GM13976 (cell line): Measurements from ENCODE around the gene LGSN.
"Not testable (repeated sequence)": the region's sequence is repeated elsewhere in the genome, so short reads cannot be mapped to it uniquely, and the experiment has no call there.

ENCODE experiments used
- DNase-seq: peaks from one replicate; pipeline ENCODE4 v3.0.0; 2012; ENCODE audit warnings: low spot score
- in situ Hi-C: fragments of 300-500 bp; cut with MboI; formaldehyde crosslinking; loops from one replicate; pipeline ENCODE4 v1.12.0; 2022; ENCODE audit warnings: low sequenced_read_pairs, mixed read lengths, inconsistent platforms; ENCODE audit not compliant: unreplicated experiment
- TF ChIP-seq, protein P1 (sequence below): IDR thresholded peaks from 2 replicates; pipeline ENCODE4 v1.5.1; 2012; ENCODE audit warnings: borderline replicate concordance, mild to moderate bottlenecking; ENCODE audit not compliant: insufficient read depth; ENCODE audit errors: extremely low read depth, missing control alignments, control extremely low read depth

The LGSN gene

DNA sequence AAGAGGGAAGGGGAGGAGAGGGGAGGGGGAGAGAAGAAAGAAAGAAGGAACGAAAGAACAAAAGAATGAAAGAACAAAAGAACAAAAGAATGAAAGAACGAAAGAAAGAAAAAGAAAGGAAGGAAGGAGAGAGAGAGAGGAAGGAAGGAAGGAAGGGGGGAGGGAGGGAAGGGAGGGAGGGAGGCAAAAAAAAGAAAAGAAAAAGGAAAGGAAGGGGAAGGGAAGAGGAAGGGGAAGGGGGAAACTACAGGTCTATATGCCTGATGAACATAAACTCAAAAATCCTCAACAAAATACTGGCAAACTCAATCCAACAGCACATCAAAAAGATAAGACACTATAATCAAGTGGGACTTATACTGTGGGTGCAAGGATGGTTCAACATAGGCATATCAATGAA is 13.7 kb upstream of the LGSN start:
- TF ChIP-seq, protein P1, sequence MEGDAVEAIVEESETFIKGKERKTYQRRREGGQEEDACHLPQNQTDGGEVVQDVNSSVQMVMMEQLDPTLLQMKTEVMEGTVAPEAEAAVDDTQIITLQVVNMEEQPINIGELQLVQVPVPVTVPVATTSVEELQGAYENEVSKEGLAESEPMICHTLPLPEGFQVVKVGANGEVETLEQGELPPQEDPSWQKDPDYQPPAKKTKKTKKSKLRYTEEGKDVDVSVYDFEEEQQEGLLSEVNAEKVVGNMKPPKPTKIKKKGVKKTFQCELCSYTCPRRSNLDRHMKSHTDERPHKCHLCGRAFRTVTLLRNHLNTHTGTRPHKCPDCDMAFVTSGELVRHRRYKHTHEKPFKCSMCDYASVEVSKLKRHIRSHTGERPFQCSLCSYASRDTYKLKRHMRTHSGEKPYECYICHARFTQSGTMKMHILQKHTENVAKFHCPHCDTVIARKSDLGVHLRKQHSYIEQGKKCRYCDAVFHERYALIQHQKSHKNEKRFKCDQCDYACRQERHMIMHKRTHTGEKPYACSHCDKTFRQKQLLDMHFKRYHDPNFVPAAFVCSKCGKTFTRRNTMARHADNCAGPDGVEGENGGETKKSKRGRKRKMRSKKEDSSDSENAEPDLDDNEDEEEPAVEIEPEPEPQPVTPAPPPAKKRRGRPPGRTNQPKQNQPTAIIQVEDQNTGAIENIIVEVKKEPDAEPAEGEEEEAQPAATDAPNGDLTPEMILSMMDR, result no peak
- in situ Hi-C loops, result no loop called here

DNA sequence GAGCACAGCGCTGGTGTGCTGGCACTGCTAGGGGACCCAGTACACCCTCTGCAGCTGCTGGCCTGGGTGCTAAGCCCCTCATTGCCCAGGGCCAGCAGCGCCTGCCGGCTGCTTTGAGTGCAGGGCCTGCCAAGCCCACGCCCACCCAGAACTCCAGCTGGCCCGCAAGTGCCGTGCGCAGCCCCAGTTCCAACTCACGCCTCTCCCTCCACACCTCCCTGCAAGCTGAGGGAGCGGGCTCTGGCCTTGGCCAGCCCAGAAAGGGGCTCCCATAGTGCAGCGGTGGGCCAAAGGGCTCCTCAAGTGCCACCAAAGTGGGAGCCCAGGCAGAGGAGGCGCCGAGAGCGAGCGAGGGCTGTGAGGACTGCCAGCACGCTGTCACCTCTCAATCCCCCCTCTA is 6.8 kb upstream of the LGSN start:
- in situ Hi-C loops, DNase-seq: not testable (repeated sequence)

More for the DNA sequence above, 13.7 kb upstream of the LGSN start:
- no peak for DNase-seq

DNA sequence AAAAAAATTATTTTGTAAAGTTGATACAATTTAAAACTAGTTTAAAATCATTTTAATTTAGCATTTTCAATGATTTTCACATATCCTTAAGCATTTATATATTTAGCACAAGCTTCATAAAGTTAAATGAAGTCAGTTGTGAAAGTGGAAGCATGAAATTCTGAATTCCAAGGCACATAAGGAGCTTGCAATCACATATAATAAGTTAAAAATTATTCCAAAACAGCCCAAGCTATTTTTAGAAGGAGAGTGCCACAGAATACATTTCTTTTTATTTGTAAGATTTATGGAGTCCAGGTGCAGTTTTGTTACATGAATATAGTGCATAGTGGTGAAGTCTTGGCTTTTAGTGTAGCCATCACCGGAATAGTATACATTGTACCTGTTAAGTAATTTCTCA is 3.2 kb upstream of the LGSN start:
- no peak for DNase-seq
- TF ChIP-seq, protein P1, result no peak
- in situ Hi-C loops, result no loop called here

DNA sequence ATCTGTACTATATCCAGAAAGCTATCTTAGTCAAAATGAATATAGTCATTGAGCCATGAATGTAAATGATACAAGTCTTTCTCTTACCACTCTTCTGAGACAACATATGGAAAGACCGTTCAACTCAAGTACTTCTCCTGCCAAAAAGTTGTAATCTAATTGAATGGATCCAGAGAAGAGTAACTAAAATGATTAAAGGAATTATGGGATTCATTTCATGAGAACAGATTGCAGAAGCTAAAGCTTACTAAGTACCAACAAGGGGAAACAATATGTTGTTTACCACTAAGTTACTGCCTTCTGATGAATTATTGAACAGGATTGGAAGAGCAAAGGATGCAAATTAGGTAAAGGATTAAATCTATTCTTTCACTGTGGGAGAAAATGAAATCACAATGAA is 2.0 kb upstream of the LGSN start:
- no peak for DNase-seq
- in situ Hi-C loops, result no loop called here

DNA sequence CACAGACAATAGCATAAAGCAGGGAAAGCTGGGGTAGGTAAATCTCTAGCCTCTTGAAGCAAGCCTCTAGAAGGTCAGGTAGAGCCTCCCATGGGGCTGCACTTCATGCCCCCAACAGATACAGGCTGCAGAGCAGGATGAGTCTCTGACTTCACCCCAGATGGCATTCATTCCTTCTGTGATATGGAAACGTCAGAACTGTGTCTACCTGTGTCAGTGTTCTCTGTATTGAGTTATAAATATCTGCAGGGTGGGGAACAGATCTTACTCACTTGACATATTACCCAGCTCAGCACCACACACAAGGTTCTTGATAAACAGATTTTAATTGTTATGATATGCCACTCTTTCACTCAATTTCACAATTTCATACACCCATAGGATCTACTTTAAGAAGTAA is 2.1 kb downstream of the LGSN start:
- DNase-seq, result no peak
- TF ChIP-seq, protein P1, result no peak
- in situ Hi-C loops, result no loop called here

More for the DNA sequence above, 2.0 kb upstream of the LGSN start:
- TF ChIP-seq, protein P1, result no peak

DNA sequence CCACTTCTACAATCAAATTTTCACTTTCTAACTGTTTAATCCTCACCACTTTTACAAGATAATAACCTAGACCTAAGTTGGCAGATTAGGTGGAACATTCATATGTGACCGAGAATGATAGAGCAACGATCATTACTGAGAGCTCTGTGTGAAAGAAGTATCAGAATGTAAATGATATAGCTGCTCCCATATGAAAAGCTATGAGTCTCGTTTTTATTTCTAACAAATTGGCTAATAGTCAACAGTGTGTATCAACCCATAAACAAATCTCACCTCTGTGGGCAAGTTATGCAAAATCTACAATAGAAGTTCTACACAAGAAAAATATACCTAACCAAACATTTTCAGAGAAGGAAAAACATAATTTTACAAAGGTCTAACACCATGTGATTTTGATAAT is 3.7 kb downstream of the LGSN start:
- TF ChIP-seq, protein P1, result no peak
- in situ Hi-C loops, result no loop called here
- DNase-seq, result no peak

DNA sequence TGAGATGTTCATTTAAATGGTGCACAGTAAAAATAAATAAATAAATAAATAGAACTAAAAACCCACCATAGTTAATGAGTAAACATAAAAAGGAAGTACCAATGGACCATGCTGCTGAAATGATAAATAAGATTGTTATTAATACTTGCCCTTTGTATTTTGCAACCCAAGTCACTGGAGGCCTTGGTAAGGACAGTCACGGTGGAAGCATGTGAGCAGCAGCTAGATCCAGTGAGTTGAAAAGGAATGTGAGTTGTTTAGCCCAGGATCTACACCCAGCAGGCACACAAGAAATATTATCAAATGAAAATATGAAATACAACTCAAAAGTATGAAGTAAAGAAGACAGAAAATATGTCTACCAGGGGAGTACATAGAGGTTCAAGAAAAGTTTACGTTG is 6.7 kb downstream of the LGSN start:
- in situ Hi-C loops, result no loop called here
- TF ChIP-seq, protein P1, result no peak
- DNase-seq, result no peak
